Breast epithelium (tissue), 3 donors: ENCODE data around the gene NCBP2.

ENCODE experiments used
- POLR2A ChIP-seq: fragments of 450-650 bp; IDR thresholded peaks from one replicate; pipeline ENCODE4 v1.6.1; 2016; ENCODE audit warnings: antibody characterized with exemption, mild to moderate bottlenecking, moderate library complexity
- POLR2AphosphoS5 ChIP-seq, 3 donors: sonication (generic); formaldehyde crosslinking; IDR thresholded peaks; one replicate each; pipeline ENCODE4 v1.6.1; 2017; ENCODE audit warnings: antibody characterized with exemption in 3 of 3
- TF ChIP-seq, protein P1 (sequence below), 3 donors: fragments of 450-650 bp; IDR thresholded peaks; one replicate each; pipeline ENCODE4 v1.5.1; 2016 to 2017; ENCODE audit warnings: antibody characterized with exemption in 3 of 3, mild to moderate bottlenecking in 3 of 3, moderate library complexity in 3 of 3

DNA sequence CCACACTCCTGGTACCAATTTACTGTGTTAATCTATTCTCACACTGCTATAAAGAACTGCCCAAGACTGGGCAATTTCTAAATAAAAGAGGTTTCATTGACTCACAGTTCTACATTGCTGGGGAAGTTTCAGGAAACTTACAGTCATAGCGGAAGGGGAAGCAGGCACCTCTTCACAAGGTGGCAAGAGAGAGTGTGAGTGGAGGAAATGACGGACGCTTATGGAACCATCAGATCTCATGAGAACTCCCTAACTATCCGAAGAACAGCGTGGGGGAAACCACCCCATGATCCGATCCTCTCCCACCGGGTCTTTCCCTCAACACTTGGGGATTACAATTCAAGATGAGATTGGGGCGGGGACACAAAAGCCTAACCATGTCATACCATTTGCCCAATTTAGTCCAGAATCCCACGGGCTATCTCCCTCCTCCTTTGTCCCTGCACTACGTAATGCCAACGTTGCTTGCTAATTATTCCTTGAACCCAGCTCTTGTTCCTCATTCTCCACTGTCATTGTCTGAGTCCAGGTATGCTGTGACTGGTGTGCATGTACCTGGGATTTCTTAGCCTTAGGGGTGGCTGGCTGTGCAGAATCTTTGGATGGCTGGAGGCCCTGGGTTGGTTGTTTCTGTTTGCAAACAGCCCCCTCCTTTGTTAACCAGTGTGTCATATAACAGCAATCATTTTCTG lies 22.9 kb upstream of the NCBP2 start:
- TF ChIP-seq, protein P1, sequence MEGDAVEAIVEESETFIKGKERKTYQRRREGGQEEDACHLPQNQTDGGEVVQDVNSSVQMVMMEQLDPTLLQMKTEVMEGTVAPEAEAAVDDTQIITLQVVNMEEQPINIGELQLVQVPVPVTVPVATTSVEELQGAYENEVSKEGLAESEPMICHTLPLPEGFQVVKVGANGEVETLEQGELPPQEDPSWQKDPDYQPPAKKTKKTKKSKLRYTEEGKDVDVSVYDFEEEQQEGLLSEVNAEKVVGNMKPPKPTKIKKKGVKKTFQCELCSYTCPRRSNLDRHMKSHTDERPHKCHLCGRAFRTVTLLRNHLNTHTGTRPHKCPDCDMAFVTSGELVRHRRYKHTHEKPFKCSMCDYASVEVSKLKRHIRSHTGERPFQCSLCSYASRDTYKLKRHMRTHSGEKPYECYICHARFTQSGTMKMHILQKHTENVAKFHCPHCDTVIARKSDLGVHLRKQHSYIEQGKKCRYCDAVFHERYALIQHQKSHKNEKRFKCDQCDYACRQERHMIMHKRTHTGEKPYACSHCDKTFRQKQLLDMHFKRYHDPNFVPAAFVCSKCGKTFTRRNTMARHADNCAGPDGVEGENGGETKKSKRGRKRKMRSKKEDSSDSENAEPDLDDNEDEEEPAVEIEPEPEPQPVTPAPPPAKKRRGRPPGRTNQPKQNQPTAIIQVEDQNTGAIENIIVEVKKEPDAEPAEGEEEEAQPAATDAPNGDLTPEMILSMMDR (IDR thresholded peaks at IDR 0.05) = no peak
- no peak for TF ChIP-seq POLR2A
- TF ChIP-seq POLR2AphosphoS5 (IDR thresholded peaks at IDR 0.05) = no peak
